Right cardiac atrium (tissue), 5 donors: ENCODE measurements around the gene CEACAM16. TPM values are rescaled to one million over a fixed set of nuclear protein-coding genes. Genes with fewer than 3 reads are reported as not detected.
"Not testable (repeated sequence)": the region's sequence is repeated elsewhere in the genome, so short reads cannot be mapped to it uniquely, and the experiment has no call there.

Source experiments
- ATAC-seq, 2 donors: fragments of 200-7000 bp; cut with Tn5 transposase; one replicate each; pipeline versions ENCODE4 v1.8.0 to v1.9.1; 2020; ENCODE audit warnings: moderate library complexity in 2 of 2, mild to moderate bottlenecking in 1 of 2
- DNase-seq, 3 donors: peaks; one replicate each; pipeline ENCODE4 v3.0.0-alpha.2; 2020
- H3K27ac ChIP-seq: one replicate; pipeline ENCODE4 v1.5.1; 2013; ENCODE audit warnings: mild to moderate bottlenecking, low read length, control low read depth, moderate library complexity
- H3K27me3 ChIP-seq: one replicate; pipeline ENCODE4 v1.6.1; 2013; ENCODE audit not compliant: control insufficient read depth, insufficient read depth
- H3K4me1 ChIP-seq: one replicate; pipeline ENCODE4 v1.6.1; 2013; ENCODE audit warnings: low read length; ENCODE audit not compliant: control insufficient read depth, insufficient read depth
- H3K4me3 ChIP-seq: one replicate; pipeline ENCODE4 v1.5.1; 2013; ENCODE audit warnings: low read length, control low read depth
- H3K9me3 ChIP-seq: one replicate; pipeline ENCODE4 v1.6.1; 2013; ENCODE audit warnings: low read length; ENCODE audit not compliant: control insufficient read depth
- WGBS: extraction: QIAGEN DNeasy Blood & Tissue Kit; methylation state at CpG from one replicate; pipeline ENCODE4 v1.1.7; 2013; 5-methylcytosine and 5-hydroxymethylcytosine counted together
- intact Hi-C, 4 donors: fragments of 100-400 bp; cut with DNase I; formaldehyde crosslinking; loops; one replicate each; pipeline versions ENCODE4 v1.11.0 to v1.14.0; 2022 to 2023
- polyA plus RNA-seq: library from polyadenylated mRNA; stranded (reverse); fragments of 200-250 nt; gene quantifications from one replicate; pipeline ENCODE4 v1.2.3, GENCODE V29; 2013
- total RNA-seq, 4 donors: library from RNA; stranded (reverse); fragmentation: NEBNext Ultra II Directional; extraction: Animal tissue kit (Norgen Biotek cat#: 25700); gene quantifications; one replicate each; pipeline ENCODE4 v1.2.1, GENCODE V29; 2021
- donor health status: healthy with polysubstance abuse.
- donor health status: DM: no; HTN: yes; CAD: no.
- donor health status: DM: no; HTN: no; CAD: no.
- donor health status: DM: no; HTN: yes; CAD: no; lungs with severe emphysema.
- donor health status: DM: yes; HTN: yes; CAD: no.

CEACAM16 gene
- total and polyA plus RNA-seq, 5 donors: not detected

GRCh38 chr19:44704982-44705381, 6.0 kb downstream of the CEACAM16 start:
- WGBS: 84% methylated on average over 1 of the region's 1 CpG
- ATAC-seq: no peak
- Histone ChIP-seq H3K9me3 (no peaks in the 10 kb centered on the region), H3K27me3 (no peaks in the 10 kb centered on the region), H3K4me3 (no peak overlapping the region), H3K4me1 (no peaks in the 10 kb centered on the region), H3K27ac (no peak overlapping the region)
- DNase-seq: no peak
- intact Hi-C loops: no loop called here

GRCh38 chr19:44705502-44706010, 6.6 kb downstream of the CEACAM16 start:
- no peak for ATAC-seq
- WGBS: 94% methylated on average over 12 of the region's 12 CpGs
- Histone ChIP-seq H3K4me3 (no peak overlapping the region), H3K4me1 (no peaks in the 10 kb centered on the region), H3K27ac (no peak overlapping the region), H3K27me3 (no peaks in the 10 kb centered on the region), H3K9me3 (no peaks in the 10 kb centered on the region)
- DNase-seq: peak in 2 of 3 donors; percentile 15 to 18
- intact Hi-C loops: no loop called here

GRCh38 chr19:44706506-44707236, 7.7 kb downstream of the CEACAM16 start:
- peak in 2 of 3 donors; percentile 10 to 13 for DNase-seq
- no peaks in the 10 kb centered on the region for H3K9me3 ChIP-seq
- no peak for ATAC-seq
- intact Hi-C loops: no loop called here
- WGBS: 83% methylated on average over 6 of the region's 6 CpGs
- no peak overlapping the region for H3K4me3 ChIP-seq
- H3K27me3 ChIP-seq: no peaks in the 10 kb centered on the region
- no peak overlapping the region for H3K27ac ChIP-seq
- H3K4me1 ChIP-seq: no peaks in the 10 kb centered on the region

- Histone ChIP-seq H3K4me1 (no peaks in the 10 kb centered on the region), H3K9me3 (no peaks in the 10 kb centered on the region), H3K27ac (no peak overlapping the region), H3K4me3 (no peak overlapping the region), H3K27me3 (no peaks in the 10 kb centered on the region)
- ATAC-seq (peak in 1 of 2 donors; percentile 14), DNase-seq (peak in 1 of 3 donors; percentile 43)
- intact Hi-C loops: no loop called here
- WGBS: 96% methylated on average over 20 of the region's 20 CpGs
Measured at GRCh38 chr19:44707794-44708193, 8.8 kb downstream of the CEACAM16 start.

GRCh38 chr19:44708940-44709339, 10.0 kb downstream of the CEACAM16 start:
- Histone ChIP-seq H3K27me3 (no peaks in the 10 kb centered on the region), H3K9me3 (no peaks in the 10 kb centered on the region), H3K4me1 (no peaks in the 10 kb centered on the region), H3K27ac (no peak overlapping the region), H3K4me3 (no peak overlapping the region)
- DNase-seq (peak in 1 of 3 donors; percentile 0), ATAC-seq (no peak)
- intact Hi-C loops: no loop called here
- 81% methylated on average over 5 of the region's 5 CpGs for WGBS

- H3K27me3 ChIP-seq, intact Hi-C loops: not testable (repeated sequence)
- 82% methylated on average over 4 of the region's 4 CpGs for WGBS
Measured at GRCh38 chr19:44709434-44710266, 10.7 kb downstream of the CEACAM16 start.

GRCh38 chr19:44710483-44710882, 11.5 kb downstream of the CEACAM16 start:
- H3K4me3 ChIP-seq: no peak overlapping the region
- DNase-seq (peak in 2 of 3 donors; percentile 26 to 36), ATAC-seq (no peak)
- no peaks in the 10 kb centered on the region for H3K9me3 ChIP-seq
- no peak overlapping the region for H3K27ac ChIP-seq
- H3K27me3 ChIP-seq: no peaks in the 10 kb centered on the region
- no peaks in the 10 kb centered on the region for H3K4me1 ChIP-seq
- intact Hi-C loops: no loop called here
- 65% methylated on average over 14 of the region's 14 CpGs for WGBS

More at GRCh38 chr19:44709434-44710266, 10.7 kb downstream of the CEACAM16 start:
- not testable (repeated sequence) for H3K9me3 ChIP-seq, H3K27ac ChIP-seq, DNase-seq, H3K4me3 ChIP-seq, ATAC-seq, H3K4me1 ChIP-seq

GRCh38 chr19:44712864-44713515, 14.0 kb downstream of the CEACAM16 start:
- H3K27me3 ChIP-seq: no peaks in the 10 kb centered on the region
- no peak overlapping the region for H3K27ac ChIP-seq
- ATAC-seq: no peak
- 51% methylated on average over 4 of the region's 4 CpGs for WGBS
- H3K4me3 ChIP-seq: no peak overlapping the region
- no peaks in the 10 kb centered on the region for H3K9me3 ChIP-seq
- DNase-seq: no peak
- H3K4me1 ChIP-seq: no peaks in the 10 kb centered on the region
- intact Hi-C loops: no loop called here

GRCh38 chr19:44714597-44715169, 15.7 kb downstream of the CEACAM16 start:
- no peak for ATAC-seq
- Histone ChIP-seq H3K27ac (no peak overlapping the region), H3K27me3 (no peaks in the 10 kb centered on the region), H3K4me3 (no peak overlapping the region), H3K9me3 (no peaks in the 10 kb centered on the region), H3K4me1 (peaks cover 5% of the 10 kb centered on the region)
- WGBS: 48% methylated on average over 2 of the region's 2 CpGs
- DNase-seq: no peak
- intact Hi-C loops: no loop called here

GRCh38 chr19:44717603-44718002, 18.7 kb downstream of the CEACAM16 start:
- no peaks in the 10 kb centered on the region for H3K27me3 ChIP-seq
- peak overlapping the region; percentile 32 for H3K27ac ChIP-seq
- DNase-seq: peak in 1 of 3 donors; percentile 38
- H3K9me3 ChIP-seq: no peaks in the 10 kb centered on the region
- H3K4me3 ChIP-seq: no peak overlapping the region
- intact Hi-C loops: no loop called here
- ATAC-seq: no peak
- WGBS: 95% methylated on average over 6 of the region's 6 CpGs
- peaks cover 10% of the 10 kb centered on the region for H3K4me1 ChIP-seq
